ENCODE measurements around the gene ECT2L.

Gene ECT2L

DNA sequence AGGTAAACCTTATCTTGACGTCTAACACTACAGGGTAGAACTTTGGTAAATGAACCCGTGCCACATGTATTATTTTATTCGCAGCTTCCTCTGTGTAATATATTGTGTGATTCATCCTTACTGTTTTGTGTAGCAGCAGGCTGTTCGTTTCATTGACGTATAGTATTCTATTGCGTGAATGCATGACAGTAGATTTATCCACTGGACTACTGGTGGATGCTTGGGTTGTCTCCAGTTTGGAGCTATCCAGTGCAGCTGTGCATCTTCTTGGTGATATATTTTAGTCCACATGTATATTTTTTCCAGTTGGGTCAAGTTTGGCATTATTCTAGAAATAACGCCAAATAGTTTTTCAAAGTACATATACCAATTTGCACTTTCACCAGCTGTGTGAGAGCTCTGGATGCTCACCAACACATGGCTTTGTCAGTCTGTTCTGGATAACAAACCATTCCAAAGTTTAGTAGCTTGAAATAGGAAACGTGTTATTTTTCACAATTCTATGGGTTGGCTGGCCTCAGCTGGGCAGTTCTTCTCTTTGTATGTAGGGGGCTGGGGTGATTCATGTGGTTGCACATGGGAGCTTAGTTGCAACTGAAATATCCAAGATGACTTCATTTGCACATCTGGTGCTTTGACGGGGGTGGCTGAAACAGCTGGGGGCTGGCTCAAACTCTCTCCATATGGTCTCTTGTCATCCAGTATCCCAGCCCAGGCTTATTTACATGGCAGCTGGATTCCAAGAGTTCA, 9.3 kb downstream of the ECT2L start:
- no peak for DNase-seq (ENCODE audit: low read depth, low spot score)

DNA sequence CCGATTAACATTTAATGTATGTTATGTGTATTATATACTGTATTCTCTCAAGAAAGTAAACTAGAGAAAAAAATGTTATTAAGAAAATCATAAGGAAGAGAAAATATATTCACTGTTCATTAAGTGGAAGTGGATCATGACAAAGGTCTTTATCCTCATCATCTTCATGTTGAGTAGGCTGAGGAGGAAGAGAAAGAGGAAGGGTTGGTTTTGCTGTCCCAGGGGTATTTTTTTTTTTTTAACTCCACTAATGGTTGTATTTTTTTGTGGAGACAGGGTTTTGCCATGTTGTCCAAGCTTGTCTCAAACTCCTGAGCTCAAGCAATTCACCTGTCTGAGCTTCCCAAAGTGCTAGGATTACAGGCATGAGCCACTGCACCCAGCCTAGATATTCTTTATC, 11.0 kb downstream of the ECT2L start:
- no peak for DNase-seq (ENCODE audit: low read depth, low spot score)

DNA sequence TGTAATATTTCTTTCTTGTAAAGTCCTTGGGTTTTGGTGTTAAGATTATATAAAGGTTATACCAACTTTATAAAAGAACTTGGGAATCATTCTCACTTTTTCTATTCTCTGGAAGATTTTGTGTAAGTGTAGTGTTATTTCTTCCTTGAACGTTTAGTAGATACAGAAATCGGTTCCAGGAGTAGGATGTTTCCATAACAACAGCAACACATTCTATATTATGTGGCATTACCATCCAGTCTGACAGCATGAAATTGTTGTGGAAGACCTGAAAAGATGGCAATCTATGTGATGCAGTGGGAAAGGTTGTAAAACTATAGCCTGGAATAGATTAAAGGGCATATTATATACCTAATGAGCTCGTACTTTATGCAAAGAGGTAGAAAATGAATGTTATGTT, 13.8 kb downstream of the ECT2L start:
- DNase-seq (ENCODE audit: low read depth, low spot score) = no peak

DNA sequence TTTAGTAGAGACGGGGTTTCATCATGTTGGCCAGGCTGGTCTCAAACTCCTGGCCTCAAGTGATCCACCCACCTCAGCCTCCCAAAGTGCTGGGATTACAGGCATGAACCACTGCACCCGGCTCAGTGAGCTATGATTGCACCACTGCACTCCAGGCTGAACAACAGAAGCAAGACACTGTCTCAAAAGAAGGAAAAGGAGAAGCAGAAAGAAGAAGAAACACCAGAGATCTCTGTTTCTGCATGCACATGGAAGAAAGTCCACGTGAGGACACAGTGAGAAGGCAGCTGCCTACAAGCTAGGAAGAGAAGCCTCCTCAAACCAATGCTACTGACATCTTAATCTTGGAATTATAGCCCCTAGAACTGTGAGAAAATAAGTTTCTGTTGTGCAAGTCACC, 16.0 kb downstream of the ECT2L start:
- DNase-seq (ENCODE audit: low read depth, low spot score) = no peak

DNA sequence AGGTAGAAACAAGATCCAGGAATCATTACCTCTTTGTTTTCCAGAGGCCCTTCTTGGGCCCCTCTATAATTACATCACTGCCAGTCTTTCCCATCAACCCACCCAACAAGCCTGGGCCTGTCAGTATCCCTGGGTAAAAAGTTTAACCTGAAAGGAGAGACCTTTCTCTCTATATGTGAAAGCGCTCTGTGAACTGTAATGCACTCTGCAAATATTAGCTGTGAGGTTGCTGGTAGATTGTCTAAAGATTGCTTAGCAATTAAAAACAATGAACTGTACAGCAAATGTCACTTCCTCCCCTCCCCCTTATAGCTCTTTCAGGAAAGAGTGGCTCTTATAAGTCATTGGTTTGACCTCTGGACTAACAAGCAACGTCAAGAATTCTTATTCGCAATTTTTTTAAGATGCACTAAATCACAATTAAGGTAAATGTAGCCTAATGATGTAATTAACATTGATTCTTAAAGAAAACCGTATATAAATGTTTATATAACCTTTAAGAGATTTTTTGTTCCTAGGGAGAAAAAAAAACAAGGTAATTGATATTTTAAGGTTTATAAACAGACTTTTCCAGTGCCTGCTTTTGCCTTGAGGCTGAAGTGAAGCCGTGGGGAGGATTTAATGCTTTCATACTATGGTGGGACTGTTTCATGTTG, 18.4 kb downstream of the ECT2L start:
- no peak for DNase-seq (ENCODE audit: low read depth, low spot score)

DNA sequence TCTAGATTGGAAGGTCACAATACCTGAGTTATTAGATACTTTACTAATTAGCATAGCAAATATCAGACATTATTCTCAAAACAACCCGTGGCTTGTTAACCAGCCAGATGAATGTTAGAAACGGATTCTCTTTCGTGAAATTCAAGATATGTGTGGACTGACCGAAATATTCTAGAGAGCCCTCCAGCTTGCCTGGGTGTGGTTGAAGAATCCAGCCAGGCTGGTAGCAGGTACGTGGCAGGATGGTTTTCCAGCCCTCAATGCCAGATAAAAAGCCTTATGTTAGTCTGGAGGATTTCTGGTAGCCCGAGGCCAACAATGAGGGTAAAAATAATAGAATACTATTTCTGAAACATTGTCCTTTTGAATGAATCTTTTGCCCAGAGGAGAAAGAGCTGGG, 19.3 kb downstream of the ECT2L start:
- no peak for DNase-seq (ENCODE audit: low read depth, low spot score)

DNA sequence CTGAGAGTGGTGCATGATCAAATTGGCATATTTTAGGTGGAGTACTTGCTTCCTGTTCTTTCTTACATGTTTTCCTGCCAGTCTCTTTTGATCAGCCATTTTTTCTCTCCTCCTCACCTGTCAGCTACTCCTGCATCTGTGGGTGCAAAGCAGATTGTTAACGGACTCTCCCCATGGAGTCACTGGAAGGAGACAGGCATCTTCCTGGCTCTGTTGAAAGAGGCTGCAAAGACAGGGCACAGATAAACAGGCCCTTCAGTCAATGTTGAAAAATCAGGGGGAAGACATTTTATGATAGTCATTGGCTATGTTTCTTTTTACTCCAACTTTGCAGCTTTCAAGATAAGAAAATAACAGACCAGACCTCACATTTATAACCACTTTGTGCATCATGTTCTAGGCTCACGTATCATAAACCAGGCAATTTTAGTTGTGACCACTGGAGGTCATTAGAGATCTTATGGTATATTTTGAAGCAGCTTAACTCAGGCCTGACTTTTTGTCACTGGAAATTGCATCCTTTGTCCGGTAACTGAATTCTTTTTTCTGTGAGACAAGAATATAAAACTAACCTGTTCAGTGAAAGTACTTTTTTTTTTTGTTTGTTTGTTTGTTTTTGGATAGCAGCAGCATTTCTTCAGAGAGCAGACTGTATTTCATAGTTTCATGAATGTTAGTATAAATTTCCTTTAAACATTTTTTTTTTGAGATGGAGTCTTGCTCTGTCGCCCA, 20.1 kb downstream of the ECT2L start:
- DNase-seq (ENCODE audit: low read depth, low spot score) = peak; percentile 45

DNA sequence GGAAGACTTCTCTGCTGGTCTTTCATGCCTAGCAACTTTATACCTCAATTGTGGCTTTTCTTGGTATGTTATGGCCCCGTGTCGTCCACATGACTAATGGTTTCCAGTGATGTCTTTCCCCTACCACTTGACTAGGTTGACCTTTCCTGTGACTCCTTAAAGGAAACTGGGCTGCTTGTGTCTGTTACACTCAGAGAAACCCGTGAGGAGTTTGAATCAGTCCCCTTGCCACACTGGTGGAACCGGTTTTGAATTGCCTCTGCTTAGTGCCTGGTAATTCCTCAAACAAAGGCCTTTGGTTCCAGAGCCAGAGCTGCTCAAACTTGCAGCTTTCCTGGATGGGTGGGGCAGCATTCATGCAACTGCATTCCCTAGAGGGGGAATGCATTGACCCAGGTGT, 21.9 kb downstream of the ECT2L start:
- peak; percentile 96 for DNase-seq (ENCODE audit: low read depth, low spot score)

DNA sequence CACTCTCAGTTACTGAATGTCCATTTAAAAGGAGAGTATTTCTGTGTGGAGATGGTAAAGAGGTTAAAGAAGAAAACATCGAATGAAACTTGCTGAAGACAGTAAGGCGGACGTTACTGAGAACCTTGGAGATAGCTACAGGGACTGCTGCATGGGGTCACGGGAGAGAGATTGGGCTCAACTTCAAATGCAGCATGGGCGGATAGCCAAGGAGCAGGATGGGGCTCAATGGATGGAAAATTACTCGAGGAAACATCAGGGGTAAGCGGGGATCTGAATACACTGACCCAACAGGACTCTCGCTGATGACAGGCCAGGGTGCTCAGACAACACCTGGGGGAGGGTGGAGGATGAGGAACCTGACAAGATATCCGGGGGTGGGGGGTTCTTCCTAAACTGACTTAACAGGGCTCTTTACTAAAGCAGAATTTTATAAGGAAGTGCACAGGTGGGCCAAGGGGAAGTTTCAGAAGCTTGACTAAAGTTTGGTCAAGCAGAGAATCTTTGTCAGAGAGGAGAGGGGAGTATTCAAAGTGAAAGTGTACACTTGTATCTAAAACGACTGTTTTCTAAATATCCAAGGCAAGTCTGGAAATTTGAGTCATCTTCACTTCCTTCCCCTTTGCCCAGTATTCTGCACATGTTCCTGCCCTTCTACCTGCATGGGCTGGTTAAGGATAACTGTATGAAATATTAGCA, 22.8 kb downstream of the ECT2L start:
- peak; percentile 11 for DNase-seq (ENCODE audit: low read depth, low spot score)

DNA sequence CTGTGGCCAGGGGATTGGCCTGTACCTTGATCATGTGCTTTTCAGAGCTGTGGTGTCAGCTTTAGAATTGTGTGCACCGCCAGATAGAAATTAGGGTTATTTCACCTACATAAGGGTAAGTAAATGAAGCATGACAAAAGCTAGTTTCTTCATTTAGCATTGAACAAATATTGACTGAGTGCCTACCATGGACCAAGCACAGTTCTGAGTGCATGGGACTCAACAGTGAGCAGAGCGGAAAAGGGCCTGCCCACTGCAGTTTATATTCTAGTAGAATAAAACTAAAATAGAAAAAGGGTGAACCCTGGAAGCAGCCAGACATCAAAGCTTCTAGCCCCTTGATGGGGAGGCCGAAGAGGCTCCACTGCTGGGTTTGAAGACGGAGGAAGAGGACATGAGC, 25.6 kb downstream of the ECT2L start:
- no peak for DNase-seq (ENCODE audit: low read depth, low spot score)

DNA sequence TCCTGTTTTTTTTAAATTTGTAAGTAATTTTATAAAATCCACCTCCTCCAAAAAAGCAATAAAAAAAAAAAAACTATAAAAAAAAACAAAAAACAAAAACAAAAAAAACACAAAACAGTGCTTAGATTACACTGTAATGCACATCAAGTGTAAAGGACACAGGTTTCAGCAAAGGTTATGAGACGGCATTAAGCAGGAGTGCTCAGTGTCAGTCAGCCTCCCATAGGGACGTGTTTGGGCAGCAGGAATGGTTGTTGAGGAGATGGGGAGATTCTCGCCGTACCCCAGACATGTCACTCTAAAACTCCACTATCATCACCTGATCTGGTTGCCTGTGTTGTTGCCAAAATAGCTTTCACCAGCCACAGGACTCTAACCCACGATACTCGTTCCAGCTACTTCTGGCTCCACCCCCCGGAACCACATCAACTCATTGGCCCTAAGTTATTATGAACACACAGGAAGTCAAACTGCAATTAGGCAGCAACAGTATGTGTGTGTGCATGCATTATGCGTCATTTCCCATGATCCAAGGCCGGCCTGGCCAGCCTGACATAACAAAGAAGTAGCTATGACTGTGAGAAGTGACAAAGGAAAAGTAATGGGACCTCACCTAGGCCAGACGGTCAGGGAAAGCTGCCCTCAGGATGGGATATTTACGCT, 28.7 kb downstream of the ECT2L start:
- peak; percentile 62 for DNase-seq (ENCODE audit: low read depth, low spot score)

DNA sequence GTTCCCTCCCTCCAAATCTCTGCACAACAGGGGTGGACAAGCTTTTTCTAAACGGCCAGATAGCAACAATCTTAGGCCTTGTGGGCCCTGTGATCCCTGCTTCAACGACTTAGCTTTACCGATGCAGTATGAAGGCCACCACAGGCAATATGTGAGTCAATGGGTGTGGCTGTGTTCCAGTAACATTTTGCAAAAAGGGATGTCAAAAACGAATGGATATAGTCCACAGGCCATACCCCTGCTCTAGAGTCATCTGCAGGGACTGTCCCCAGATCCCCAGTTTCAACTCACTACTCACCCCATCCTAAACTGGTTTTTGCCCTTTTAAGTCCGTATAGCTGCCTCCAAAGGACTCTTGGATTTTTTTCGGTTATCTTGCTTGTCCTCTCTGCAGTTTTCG, 34.4 kb downstream of the ECT2L start:
- no peak for DNase-seq (ENCODE audit: low read depth, low spot score)

DNA sequence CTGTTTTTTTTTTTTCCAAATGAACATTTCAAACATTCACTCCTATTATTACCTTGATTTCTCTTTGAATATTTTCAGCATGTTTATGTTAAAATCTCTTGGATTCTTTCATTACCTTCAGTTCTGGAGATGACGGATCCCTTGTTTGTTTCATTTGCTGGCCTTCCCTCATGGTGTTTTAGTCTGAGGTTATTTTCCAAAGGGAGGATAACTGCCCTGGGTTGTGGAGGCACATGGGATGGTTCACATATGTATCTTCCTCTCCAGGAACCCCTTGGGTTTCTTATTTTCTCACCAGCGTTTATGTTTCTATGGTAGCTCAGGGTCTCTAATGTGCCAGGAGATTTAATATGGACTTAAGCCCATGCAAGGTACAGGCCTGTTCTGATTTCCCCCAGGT, 36.3 kb downstream of the ECT2L start:
- no peak for DNase-seq (ENCODE audit: low read depth, low spot score)

DNA sequence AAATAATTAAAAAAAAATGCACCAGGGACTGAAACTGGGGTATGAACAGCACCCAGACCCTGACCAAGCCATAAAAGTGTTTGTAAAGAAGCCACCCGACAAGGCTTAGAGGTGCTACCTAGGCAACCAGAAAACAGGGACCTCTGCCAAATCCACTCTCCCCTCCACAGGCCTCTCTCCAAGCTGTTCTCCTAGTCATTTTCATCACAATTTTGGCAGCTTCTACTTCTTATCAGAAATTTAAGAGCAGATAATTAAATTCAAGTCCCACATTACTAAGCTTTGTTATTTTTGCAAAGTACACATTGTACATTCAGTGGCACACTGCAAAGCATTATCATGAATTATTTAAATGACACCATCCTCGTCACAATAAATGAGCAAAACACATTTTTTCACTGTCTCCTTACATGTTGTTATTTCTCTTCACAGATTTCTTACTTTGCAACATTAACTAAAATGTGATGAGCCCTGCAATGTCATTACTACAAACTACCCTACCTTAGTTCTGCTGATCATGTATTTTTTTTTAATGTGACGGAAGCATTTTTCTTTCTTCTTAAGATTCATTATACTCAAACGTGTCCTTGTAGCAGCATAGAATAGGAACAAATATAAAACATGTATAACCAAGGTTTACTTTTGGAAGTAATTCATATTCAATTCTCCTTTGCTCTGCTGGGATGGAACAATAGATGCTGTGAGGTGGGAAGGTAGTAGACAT, 38.1 kb downstream of the ECT2L start:
- no peak for DNase-seq (ENCODE audit: low read depth, low spot score)

DNA sequence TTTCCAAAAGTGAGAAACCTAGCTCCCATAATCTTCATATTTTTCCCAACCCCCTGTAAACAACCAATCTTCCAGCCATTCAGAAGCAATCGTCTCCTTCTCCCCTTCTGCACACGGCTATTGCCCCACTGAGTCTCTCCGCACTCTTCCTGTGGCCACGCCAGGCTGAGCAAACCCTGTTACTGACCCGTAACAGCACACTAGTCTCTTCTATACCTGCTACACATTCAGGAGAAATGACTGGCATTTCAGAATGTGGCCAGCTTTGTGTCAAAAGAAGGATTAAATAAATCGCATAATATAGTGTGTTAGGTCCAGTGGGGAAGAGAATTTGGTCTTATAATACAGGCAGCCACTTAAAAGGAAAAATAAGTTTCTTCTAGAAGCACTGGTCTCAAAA, 41.4 kb downstream of the ECT2L start:
- no peak for DNase-seq (ENCODE audit: low read depth, low spot score)

DNA sequence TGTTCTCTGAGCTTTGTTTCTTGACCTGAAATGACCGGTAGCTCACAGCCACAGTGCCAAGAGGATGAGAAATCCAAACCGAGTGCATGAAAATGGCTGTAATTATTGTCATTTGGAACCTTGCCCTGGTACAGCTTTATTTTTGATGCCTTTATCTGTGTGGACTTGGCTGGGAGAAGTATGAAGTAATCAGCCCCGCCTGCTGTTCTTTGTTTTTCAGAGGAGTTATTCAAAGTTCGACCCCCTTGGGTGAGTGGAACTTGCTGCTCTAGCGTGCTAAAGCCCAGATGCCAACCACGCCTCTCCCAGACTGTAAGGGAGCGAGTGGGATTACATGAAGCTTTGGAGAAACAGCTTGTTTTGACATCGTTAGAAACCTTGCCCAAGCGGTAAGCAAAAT, 48.3 kb downstream of the ECT2L start:
- DNase-seq (ENCODE audit: low read depth, low spot score) = peak; percentile 26

DNA sequence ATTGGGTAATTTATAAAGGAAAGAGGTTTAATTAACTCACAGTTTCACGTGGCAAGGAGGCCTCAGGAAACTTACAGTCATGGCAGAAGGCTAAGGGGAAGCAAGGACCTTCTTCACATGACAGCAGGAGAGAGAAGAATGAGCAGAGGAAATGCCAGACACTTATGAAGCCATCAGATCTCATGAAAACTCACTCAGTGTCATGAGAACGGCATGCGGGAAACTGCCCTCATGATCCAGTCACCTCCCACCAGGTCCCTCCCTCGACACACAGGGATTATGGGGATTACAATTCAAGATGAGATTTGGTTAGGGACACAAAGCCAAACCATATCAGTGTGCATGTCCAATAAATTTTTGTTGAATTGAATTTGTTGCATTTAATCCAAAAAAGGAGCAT, 52.0 kb downstream of the ECT2L start:
- DNase-seq (ENCODE audit: low read depth, low spot score) = no peak

DNA sequence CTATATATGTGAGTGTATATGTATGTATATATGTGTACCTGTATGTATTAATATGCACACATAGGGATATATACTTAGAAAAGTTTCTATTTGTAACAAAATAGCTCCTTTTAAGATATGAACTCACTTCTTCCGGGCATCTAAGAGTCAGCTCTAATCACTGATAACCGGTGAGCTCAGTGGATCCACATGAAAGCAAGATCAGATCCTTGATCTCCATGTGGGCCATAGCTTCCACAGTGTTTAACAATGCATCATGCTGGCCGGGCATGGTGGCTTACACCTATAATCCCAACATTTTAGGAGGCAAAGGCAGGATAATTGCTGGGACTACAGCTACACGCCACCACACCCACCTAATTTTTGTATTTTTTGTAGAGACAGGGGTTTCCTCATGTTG, 52.6 kb downstream of the ECT2L start:
- DNase-seq (ENCODE audit: low read depth, low spot score) = no peak

DNA sequence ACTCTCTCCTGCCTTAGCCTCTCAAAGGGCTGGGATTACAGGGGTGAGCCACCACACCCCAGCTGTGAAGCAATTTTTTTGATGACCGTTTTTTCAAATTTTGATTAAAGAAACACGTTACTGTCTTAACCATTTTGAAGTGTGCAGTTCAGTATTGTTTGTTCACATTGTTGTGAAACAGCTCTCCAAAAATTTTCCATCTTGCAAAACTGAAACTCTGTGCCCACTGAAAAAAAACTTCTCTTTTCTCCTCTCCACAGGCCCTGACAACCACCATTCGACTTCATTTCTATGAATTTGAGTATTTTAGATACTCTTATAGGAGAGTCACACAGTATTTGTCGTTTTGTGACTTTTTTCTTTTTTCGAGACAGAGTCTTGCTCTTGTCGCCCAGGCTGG, 53.9 kb downstream of the ECT2L start:
- DNase-seq (ENCODE audit: low read depth, low spot score) = no peak

DNA sequence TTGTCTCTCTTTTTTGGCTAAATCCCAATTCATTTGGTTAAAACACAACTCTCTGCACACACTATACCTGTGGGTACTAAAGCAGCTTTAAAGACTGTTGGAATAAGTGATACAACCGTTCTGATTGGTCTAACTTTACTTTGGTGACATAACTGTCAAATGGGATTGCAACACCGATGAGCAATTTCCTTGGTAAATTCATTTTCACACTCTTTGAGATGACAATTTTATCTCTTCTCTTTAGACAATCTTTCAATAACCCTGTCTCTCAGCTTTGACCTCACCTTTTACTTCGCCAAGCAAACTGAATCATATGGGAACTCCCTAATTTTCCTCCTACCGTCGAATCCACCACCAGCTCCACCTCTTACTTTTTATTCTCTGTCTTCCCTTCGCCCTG, 60.8 kb downstream of the ECT2L start:
- DNase-seq (ENCODE audit: low read depth, low spot score) = no peak

DNA sequence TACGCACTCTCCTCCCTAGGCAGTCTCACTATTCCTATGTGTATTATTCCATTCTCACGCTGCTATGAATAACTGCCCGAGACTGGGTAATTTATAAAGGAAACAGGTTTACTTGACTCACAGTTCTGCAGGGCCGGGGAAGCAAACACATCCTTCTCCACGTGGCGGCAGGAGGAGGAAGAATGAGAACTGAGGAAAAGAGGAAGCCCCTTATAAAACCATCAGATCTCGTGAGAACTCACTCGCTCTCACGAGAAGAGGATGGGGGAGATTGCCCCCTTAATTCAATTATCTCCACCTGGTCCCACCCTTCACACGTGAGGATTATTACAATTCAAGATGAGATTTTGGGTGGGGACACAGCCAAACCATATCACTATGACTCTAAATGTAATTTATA, 61.9 kb downstream of the ECT2L start:
- no peak for DNase-seq (ENCODE audit: low read depth, low spot score)
